CD14-positive monocyte (primary cell): ENCODE results near the gene PCDHAC1. TPM values are rescaled to one million over a fixed set of nuclear protein-coding genes. Genes with fewer than 3 reads are reported as not detected.

Experiments
- DNase-seq, 3 donors: peaks; one replicate each; pipeline ENCODE4 v3.0.0-alpha.2; 2011 to 2022
- H2AFZ ChIP-seq: 2 replicates; pipeline ENCODE4 v1.6.0; 2012; ENCODE audit warnings: mild to moderate bottlenecking, low read depth, low read length, inconsistent platforms; ENCODE audit not compliant: insufficient read depth, poor library complexity, severe bottlenecking
- H3K27ac ChIP-seq, 2 donors: 1 replicate in 1 of 2; 2 replicates in 1 of 2; pipeline ENCODE4 v1.5.1; 2012 to 2013; ENCODE audit warnings: low read length in 2 of 2, control low read depth in 1 of 2, inconsistent platforms in 1 of 2, low read depth in 1 of 2, mild to moderate bottlenecking in 1 of 2
- H3K27me3 ChIP-seq, 2 donors: one replicate each; pipeline versions ENCODE4 v1.6.0 to v1.6.1; 2011 to 2013; ENCODE audit warnings: low read length in 2 of 2; ENCODE audit not compliant: control insufficient read depth in 2 of 2, insufficient read depth in 2 of 2
- H3K36me3 ChIP-seq, 2 donors: replicated peaks in 1 of 2; 1 replicate in 1 of 2; 2 replicates in 1 of 2; pipeline versions ENCODE4 v1.5.1 to v1.6.1; 2012 to 2013; ENCODE audit warnings: low read length in 2 of 2, control low read depth in 1 of 2, inconsistent platforms in 1 of 2, mild to moderate bottlenecking in 1 of 2; ENCODE audit not compliant: insufficient read depth in 2 of 2, control insufficient read depth in 1 of 2
- H3K4me1 ChIP-seq, 2 donors: 1 replicate in 1 of 2; 2 replicates in 1 of 2; pipeline versions ENCODE4 v1.5.1 to v1.6.1; 2012 to 2013; ENCODE audit warnings: low read length in 2 of 2, control low read depth in 1 of 2, inconsistent platforms in 1 of 2, mild to moderate bottlenecking in 1 of 2, moderate library complexity in 1 of 2; ENCODE audit not compliant: insufficient read depth in 2 of 2, control insufficient read depth in 1 of 2
- H3K4me2 ChIP-seq: replicated peaks from 2 replicates; pipeline ENCODE3; 2012; ENCODE audit warnings: low read length, moderate library complexity, mild to moderate bottlenecking; ENCODE audit not compliant: poor library complexity, severe bottlenecking; ENCODE audit errors: extremely low read depth
- H3K4me3 ChIP-seq, 3 experiments: fragments of 200-600 bp in 1 of 3; sonication (generic) in 1 of 3; replicated peaks in 1 of 3; 1 replicate in 2 of 3; 2 replicates in 1 of 3; pipeline ENCODE4 v1.5.1; 2011 to 2013; ENCODE audit warnings: low read length in 3 of 3, mild to moderate bottlenecking in 3 of 3, control low read depth in 2 of 3, low read depth in 2 of 3, inconsistent platforms in 1 of 3, moderate library complexity in 1 of 3
- H3K79me2 ChIP-seq: 2 replicates; pipeline ENCODE4 v1.6.0; 2012; ENCODE audit warnings: mild to moderate bottlenecking, control low read depth, inconsistent platforms, low read length, moderate library complexity; ENCODE audit not compliant: insufficient read depth
- H3K9ac ChIP-seq: 2 replicates; pipeline ENCODE4 v1.6.0; 2017; ENCODE audit warnings: low read length, mild to moderate bottlenecking; ENCODE audit not compliant: insufficient read depth, poor library complexity, severe bottlenecking
- H3K9me3 ChIP-seq, 2 donors: replicated peaks in 1 of 2; 1 replicate in 1 of 2; 2 replicates in 1 of 2; pipeline versions ENCODE4 v1.5.1 to v1.6.1; 2012 to 2013; ENCODE audit warnings: low read length in 2 of 2, control low read depth in 1 of 2; ENCODE audit not compliant: control insufficient read depth in 1 of 2, insufficient read depth in 1 of 2
- H4K20me1 ChIP-seq: 2 replicates; pipeline ENCODE4 v1.6.0; 2012; ENCODE audit warnings: mild to moderate bottlenecking, low read length, control low read depth, moderate library complexity; ENCODE audit not compliant: insufficient read depth
- H3K27ac Mint-ChIP-seq, 7 donors: one replicate each; pipeline ENCODE4 v1.8.0; 2020; ENCODE audit warnings: mild to moderate bottlenecking in 7 of 7, mixed read lengths in 7 of 7, moderate library complexity in 6 of 7, inconsistent platforms in 2 of 7
- H3K27me3 Mint-ChIP-seq, 3 donors: one replicate each; pipeline ENCODE4 v1.8.0; 2021 to 2022; ENCODE audit warnings: low read depth in 3 of 3, mild to moderate bottlenecking in 3 of 3, mixed read lengths in 3 of 3, moderate library complexity in 3 of 3, inconsistent platforms in 1 of 3
- H3K36me3 Mint-ChIP-seq, 2 donors: one replicate each; pipeline ENCODE4 v1.8.0; 2020; ENCODE audit warnings: mixed read lengths in 2 of 2, inconsistent platforms in 1 of 2, mild to moderate bottlenecking in 1 of 2
- H3K4me1 Mint-ChIP-seq: one replicate; pipeline ENCODE4 v1.8.0; 2020; ENCODE audit warnings: mild to moderate bottlenecking, mixed read lengths
- H3K4me3 Mint-ChIP-seq, 2 donors: one replicate each; pipeline ENCODE4 v1.8.0; 2020; ENCODE audit warnings: mild to moderate bottlenecking in 2 of 2, mixed read lengths in 2 of 2, moderate library complexity in 1 of 2
- H3K9me3 Mint-ChIP-seq, 7 donors: one replicate each; pipeline ENCODE4 v1.8.0; 2020 to 2022; ENCODE audit warnings: mixed read lengths in 7 of 7, mild to moderate bottlenecking in 6 of 7, moderate library complexity in 6 of 7, inconsistent platforms in 2 of 7
- intact Hi-C, 2 donors: fragments of 100-400 bp; cut with micrococcal nuclease; formaldehyde crosslinking; loops; one replicate each; pipeline versions ENCODE4 v1.15.0 to v1.15.1; 2023
- polyA plus RNA-seq, 3 donors: library from polyadenylated mRNA; depleted of rRNA in 1 of 3; unstranded in 2 of 3; stranded (reverse) in 1 of 3; fragments of 300-500 nt in 2 of 3; fragments of >200 nt in 1 of 3; fragmentation: Illumina TruSeq in 2 of 3; gene quantifications; 1 replicate in 2 of 3; 2 replicates in 1 of 3; pipeline ENCODE4 v1.2.3, GENCODE V29; 2012 to 2021
- TF ChIP-seq, protein P1 (sequence below): fragments of 200-600 bp; IDR thresholded peaks from one replicate; pipeline ENCODE4 v1.8.0; 2022; ENCODE audit warnings: antibody characterized with exemption, mild to moderate bottlenecking

Gene PCDHAC1
- polyA plus RNA-seq, 3 donors, result not detected

DNA sequence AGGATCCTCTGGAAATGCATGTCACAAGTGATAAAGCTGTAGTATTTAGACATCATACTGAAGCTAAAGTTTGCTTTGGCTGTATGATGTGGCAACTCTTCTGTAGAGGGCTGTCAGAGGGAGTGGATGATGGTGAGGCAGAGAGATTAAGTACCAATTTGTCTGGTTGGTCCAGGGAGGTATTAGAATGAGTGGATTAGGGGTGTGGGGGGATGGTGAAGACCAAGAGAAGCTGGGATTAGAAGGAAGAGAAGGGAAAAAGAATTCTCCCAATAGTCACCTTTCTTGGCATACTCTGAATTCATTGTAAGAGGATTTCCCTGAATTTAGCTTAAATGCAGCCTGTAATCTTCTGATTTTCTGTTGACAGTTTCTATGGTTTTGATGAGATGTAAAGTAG, 43.8 kb downstream of the PCDHAC1 start:
- Histone ChIP-seq H3K36me3 (no peaks in the 10 kb centered on the region), H3K4me2 (no peak overlapping the region), H3K27me3 (peaks cover 15 to 31% of the 10 kb centered on the region in 2 donors), H3K9me3 (peaks cover 12 to 13% of the 10 kb centered on the region in 2 donors), H3K79me2 (no peaks in the 10 kb centered on the region), H4K20me1 (no peaks in the 10 kb centered on the region), H3K4me1 (no peaks in the 10 kb centered on the region), H3K27ac (no peak overlapping the region), H2AFZ (no peak overlapping the region), H3K9ac (no peak overlapping the region), H3K4me3 (no peak overlapping the region)
- Mint-ChIP-seq H3K9me3 (peaks cover 0 to 23% (median 15%) of the 10 kb centered on the region in 7 donors), H3K4me3 (no peak overlapping the region), H3K4me1 (no peaks in the 10 kb centered on the region), H3K27ac (no peak overlapping the region), H3K27me3 (peaks cover 23 to 34% (median 31%) of the 10 kb centered on the region in 3 donors), H3K36me3 (peaks cover 0 to 3% of the 10 kb centered on the region in 2 donors)
- intact Hi-C loops, result no loop called here
- TF ChIP-seq, protein P1, sequence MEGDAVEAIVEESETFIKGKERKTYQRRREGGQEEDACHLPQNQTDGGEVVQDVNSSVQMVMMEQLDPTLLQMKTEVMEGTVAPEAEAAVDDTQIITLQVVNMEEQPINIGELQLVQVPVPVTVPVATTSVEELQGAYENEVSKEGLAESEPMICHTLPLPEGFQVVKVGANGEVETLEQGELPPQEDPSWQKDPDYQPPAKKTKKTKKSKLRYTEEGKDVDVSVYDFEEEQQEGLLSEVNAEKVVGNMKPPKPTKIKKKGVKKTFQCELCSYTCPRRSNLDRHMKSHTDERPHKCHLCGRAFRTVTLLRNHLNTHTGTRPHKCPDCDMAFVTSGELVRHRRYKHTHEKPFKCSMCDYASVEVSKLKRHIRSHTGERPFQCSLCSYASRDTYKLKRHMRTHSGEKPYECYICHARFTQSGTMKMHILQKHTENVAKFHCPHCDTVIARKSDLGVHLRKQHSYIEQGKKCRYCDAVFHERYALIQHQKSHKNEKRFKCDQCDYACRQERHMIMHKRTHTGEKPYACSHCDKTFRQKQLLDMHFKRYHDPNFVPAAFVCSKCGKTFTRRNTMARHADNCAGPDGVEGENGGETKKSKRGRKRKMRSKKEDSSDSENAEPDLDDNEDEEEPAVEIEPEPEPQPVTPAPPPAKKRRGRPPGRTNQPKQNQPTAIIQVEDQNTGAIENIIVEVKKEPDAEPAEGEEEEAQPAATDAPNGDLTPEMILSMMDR, result no peak
- DNase-seq, result no peak

DNA sequence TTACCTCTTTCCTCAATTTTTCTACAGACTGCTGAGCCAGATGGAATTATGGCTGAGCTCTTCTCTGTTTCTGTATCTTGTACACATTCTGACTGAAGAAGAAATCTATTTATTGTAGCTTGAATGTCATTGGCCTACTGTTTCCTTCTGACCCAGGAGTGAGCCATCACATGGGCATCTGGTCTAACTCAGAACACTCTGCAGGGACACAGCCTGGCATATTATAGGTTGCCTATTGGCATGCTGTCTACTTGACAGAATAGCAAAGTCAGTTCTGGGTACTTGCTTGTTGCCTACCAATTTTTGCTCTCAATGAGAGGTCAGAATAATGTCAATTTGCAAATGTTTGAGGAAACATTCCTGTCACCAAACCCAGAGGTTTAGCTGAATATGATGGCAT, 47.5 kb downstream of the PCDHAC1 start:
- intact Hi-C loops, result no loop called here
- DNase-seq, result no peak
- no peaks in the 10 kb centered on the region for H3K4me1 Mint-ChIP-seq
- Histone ChIP-seq H3K9me3 (peaks cover 0 to 3% of the 10 kb centered on the region in 2 donors), H3K27me3 (no peaks in the 10 kb centered on the region), H3K4me1 (no peaks in the 10 kb centered on the region), H3K9ac (no peak overlapping the region), H2AFZ (no peak overlapping the region), H3K27ac (no peak overlapping the region), H3K36me3 (no peaks in the 10 kb centered on the region), H3K4me3 (no peak overlapping the region), H4K20me1 (no peaks in the 10 kb centered on the region), H3K4me2 (no peak overlapping the region), H3K79me2 (no peaks in the 10 kb centered on the region)
- peaks cover 0 to 6% (median 2%) of the 10 kb centered on the region in 7 donors for H3K9me3 Mint-ChIP-seq
- H3K27me3 Mint-ChIP-seq, result peaks cover 0 to 3% (median 2%) of the 10 kb centered on the region in 3 donors
- no peak overlapping the region for H3K27ac Mint-ChIP-seq
- H3K36me3 Mint-ChIP-seq, result no peaks in the 10 kb centered on the region
- H3K4me3 Mint-ChIP-seq, result no peak overlapping the region
- TF ChIP-seq, protein P1, result no peak
